ENCODE data around the gene CYP8B1.

The CYP8B1 gene

GRCh38 chr3:42851228-42851834, 24.3 kb downstream of the CYP8B1 start:
- no peak for DNase-seq

GRCh38 chr3:42850263-42850662, 25.4 kb downstream of the CYP8B1 start:
- DNase-seq: no peak

GRCh38 chr3:42849017-42849416, 26.7 kb downstream of the CYP8B1 start:
- no peak for DNase-seq

- peak in 1 of 2 donors; percentile 18 for DNase-seq
These were observed 27.9 kb downstream of the CYP8B1 start for GRCh38 chr3:42847731-42848130.

GRCh38 chr3:42846685-42847522, 28.8 kb downstream of the CYP8B1 start:
- peak; percentile 9 to 68 for DNase-seq

- DNase-seq: no peak
These were observed 30.9 kb downstream of the CYP8B1 start for GRCh38 chr3:42844815-42845214.

GRCh38 chr3:42844412-42844713, 31.3 kb downstream of the CYP8B1 start:
- no peak for DNase-seq

DNA sequence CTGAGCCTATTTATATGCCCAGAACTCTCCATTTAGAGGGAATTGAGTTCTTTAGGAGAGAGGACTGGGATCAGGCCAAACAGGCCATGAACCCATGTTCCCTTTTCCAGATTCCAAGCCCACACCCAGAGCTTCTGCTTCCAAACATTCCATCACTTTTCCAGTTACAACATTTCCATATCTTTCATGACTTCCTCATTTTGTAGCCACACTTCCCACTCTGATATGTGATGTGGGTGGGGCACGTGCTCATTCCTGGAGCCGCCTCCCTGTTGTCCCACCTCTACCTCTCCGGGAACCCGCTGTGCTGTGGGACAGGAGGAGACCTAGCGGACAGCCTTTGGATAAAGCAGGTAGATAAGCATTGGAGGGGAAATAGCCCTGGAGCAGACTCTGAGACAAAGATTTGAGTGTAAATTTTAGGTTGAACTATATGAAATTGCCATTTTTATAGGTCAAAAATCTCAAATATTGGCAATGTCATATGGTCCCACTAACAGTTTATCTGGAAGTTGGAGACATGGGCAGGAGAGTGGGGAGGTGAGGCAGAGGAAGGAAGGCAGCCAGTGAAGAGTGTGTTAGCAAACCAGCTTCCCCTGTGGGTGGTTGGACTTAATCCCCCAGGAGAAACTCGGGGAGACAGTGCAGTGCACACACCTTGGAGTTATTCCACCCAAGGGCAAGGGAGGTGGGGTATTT, 31.8 kb downstream of the CYP8B1 start:
- no peak for DNase-seq

DNA sequence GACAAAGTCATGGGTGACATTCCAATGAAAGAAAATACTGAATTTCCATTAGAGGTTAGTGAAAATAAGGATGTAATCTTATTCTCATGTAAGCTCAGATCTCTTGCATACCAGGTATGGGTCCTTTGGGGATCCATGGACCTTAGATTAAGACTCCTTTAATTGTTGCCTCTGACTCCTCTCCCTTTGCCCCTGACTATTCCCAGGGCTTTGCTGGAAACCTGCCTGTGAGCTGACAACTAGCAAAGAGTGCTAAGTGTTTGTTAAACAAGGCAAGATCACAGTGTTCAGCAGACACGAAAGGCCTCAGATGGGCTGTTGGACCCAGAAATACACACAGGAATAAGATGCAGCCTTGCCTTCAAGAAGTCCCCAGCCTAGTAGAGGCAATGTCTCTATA, 34.3 kb downstream of the CYP8B1 start:
- no peak for DNase-seq

GRCh38 chr3:42839616-42840015, 36.1 kb downstream of the CYP8B1 start:
- peak; percentile 39 to 61 for DNase-seq

DNA sequence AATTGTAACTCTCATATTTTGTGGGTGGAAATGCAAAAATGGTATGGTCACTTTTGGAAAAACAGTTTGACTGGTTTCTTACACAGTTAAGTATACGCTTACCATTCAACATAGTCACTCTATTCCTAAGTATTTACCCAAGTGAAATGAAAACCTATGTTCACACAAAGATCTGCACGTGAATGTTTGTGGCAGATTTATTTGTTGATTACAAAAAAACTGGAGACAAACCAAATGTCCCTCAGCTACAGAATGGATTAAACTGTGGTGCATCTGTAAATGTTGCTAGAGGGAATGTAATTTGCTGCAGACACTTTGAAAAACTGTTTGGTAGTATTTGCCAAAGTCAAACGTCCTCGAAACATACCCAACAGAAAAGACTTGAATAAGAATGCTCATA, 37.1 kb downstream of the CYP8B1 start:
- DNase-seq: no peak

DNA sequence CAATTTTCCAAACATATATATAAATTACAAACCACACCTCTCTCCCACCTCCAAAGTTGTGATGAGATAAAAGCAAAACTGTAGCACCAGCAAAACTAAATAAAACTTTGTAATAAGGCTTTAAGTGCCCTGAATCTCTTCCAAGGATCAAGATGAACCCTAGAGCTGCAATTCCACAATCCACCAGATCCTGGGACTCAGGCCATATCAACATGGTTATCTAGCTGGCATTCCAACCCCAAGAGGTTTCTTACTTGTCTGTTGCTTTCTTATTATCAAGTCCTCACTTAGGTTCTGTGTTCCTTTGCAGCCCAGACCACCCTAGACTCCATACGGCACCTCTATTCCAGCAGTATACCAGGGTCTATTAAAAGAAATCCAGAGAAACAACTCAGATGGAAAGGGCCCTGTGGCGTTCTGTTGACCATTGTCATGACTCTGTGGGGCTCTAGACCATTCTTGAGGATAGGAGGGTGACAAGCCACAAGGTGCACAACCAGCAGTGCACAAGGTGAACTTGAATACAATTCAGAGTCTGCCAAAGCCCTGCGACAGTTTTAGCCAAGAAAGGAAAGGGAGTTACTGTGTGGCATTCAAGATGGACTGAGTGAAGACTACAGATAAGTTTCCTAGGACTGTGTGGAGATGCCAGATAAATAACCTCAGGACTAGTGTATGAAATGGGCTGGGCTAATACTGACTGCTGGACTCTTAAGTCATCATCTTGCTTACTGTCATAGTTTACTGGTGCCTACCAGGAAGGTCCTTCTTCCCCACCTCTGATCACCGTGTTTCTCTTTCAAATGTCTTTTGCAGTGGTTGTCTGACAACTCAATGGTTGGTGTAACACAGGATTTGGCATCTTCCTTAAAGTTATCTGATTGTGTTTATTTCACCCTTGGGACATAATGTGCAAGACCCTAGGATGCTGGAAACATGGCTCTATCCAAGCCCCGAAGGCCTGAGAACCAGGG, 39.2 kb downstream of the CYP8B1 start:
- no peak for DNase-seq

GRCh38 chr3:42831321-42831713, 44.4 kb downstream of the CYP8B1 start:
- peak; percentile 77 to 79 for DNase-seq

- peak in 1 of 2 donors; percentile 6 for DNase-seq
These were observed 45.0 kb downstream of the CYP8B1 start for GRCh38 chr3:42830437-42831320.

- DNase-seq: no peak
These were observed 45.8 kb downstream of the CYP8B1 start for GRCh38 chr3:42829628-42830436.

DNA sequence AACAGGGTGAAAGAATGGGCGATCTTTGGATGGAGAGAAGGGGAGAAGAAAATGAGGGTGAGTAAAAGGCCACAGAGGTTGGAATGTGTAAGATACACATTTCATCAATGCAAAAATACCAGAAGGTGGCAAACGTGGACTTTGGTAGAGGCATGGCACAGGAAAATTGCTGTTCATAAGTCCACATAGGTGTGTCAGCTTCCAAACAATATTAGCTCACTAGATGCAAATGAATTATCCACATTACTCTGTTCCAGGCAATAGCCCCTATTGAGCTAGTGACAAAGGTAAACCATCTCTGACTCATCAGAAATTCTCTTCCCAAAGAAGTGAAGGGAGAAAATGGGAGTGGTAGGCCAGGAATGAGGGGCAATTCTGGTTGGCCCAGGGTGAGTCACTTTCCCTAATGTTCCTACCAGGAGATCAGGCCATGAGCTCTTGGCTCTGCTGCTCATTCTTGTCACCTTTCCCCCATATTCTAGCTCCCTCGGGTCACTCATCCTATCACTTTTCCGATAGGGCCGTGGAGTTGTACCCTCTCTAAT, 46.5 kb downstream of the CYP8B1 start:
- DNase-seq: no peak

DNA sequence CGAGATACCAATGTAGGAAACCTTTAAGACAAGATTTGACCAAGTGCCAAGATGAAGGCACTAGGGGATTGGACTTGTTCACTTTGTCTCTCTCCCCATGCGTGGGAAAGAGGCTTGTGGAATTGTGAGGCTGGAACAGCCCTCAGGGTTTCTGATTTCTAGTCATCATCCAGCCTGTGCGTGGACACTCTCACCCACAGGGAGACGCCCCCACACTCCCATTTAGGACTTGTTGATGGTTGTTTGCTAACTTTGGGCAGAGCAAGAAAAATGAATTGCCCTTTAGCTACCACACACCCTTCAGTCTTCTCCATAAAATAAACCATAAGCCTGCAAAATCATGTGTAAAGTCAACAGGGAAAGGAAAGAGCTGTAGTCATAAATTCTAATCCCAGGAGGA, 48.0 kb downstream of the CYP8B1 start:
- DNase-seq: no peak

- DNase-seq: no peak
These were observed 48.7 kb downstream of the CYP8B1 start for GRCh38 chr3:42827023-42827422.

- no peak for DNase-seq
These were observed 49.5 kb downstream of the CYP8B1 start for GRCh38 chr3:42826141-42826540.

DNA sequence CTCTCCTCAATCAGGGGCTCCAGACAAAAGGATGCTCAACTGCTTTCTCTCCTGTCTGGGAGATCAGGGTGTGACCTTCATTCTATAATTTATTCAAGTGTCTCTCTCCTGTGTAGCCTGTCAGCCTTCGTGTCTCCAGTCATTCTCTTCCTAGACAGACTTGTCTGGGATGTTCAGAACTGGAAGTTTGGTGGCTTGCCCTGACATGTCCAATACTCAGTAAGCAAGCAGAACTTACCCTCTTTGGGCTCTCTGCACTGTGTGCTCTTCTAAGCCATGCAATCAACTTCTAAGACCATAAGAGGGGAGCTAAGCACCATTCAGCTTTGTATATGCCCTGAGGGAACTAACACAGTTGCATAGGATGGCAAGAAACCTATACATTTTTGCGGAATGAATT, 52.3 kb downstream of the CYP8B1 start:
- no peak for DNase-seq

GRCh38 chr3:42822828-42823227, 52.9 kb downstream of the CYP8B1 start:
- DNase-seq: no peak
